H9 (cell line): ENCODE measurements around the gene CNNM2. TPM values are rescaled to one million over a fixed set of nuclear protein-coding genes. Genes with fewer than 3 reads are reported as not detected.

Experiments used
- DNase-seq: peaks from one replicate; pipeline ENCODE4 v3.0.0-alpha.2; 2017
- H2AFZ ChIP-seq: one replicate; pipeline ENCODE4 v1.6.1; 2013; ENCODE audit warnings: mild to moderate bottlenecking, low read length, control low read depth, moderate library complexity
- H2AK5ac ChIP-seq: 2 replicates; pipeline ENCODE4 v1.6.1; 2013; ENCODE audit warnings: low read length, control low read depth, mixed read lengths; ENCODE audit not compliant: insufficient read length
- H2BK120ac ChIP-seq: one replicate; pipeline ENCODE4 v1.6.1; 2013; ENCODE audit warnings: low read depth, mild to moderate bottlenecking, low read length, control low read depth, inconsistent platforms; ENCODE audit not compliant: poor library complexity, severe bottlenecking
- H2BK12ac ChIP-seq: 2 replicates; pipeline ENCODE4 v1.6.1; 2013; ENCODE audit warnings: low read length, control low read depth, mixed read lengths, low read depth; ENCODE audit not compliant: insufficient read length
- H2BK15ac ChIP-seq: 2 replicates; pipeline ENCODE4 v1.6.1; 2013; ENCODE audit warnings: low read depth, low read length, control low read depth
- H2BK20ac ChIP-seq: one replicate; pipeline ENCODE4 v1.6.1; 2013; ENCODE audit warnings: low read depth, mild to moderate bottlenecking, low read length, control low read depth, inconsistent platforms; ENCODE audit not compliant: poor library complexity, severe bottlenecking
- H2BK5ac ChIP-seq: 2 replicates; pipeline ENCODE4 v1.6.1; 2013; ENCODE audit warnings: low read length, control low read depth, mixed read lengths; ENCODE audit not compliant: insufficient read length
- H3K14ac ChIP-seq: 2 replicates; pipeline ENCODE4 v1.6.1; 2013; ENCODE audit warnings: low read length, control low read depth; ENCODE audit not compliant: insufficient read depth
- H3K18ac ChIP-seq: 2 replicates; pipeline ENCODE4 v1.6.1; 2013; ENCODE audit warnings: low read depth, mild to moderate bottlenecking, mixed read lengths, low read length, control low read depth; ENCODE audit not compliant: insufficient read length
- H3K23ac ChIP-seq: 2 replicates; pipeline ENCODE4 v1.6.1; 2013; ENCODE audit warnings: low read length, control low read depth, mixed read lengths, low read depth; ENCODE audit not compliant: insufficient read length
- H3K23me2 ChIP-seq: 2 replicates; pipeline ENCODE4 v1.6.1; 2013; ENCODE audit warnings: low read depth, mild to moderate bottlenecking, mixed read lengths, low read length, control low read depth; ENCODE audit not compliant: insufficient read length, poor library complexity, severe bottlenecking
- H3K27ac ChIP-seq: 2 replicates; pipeline ENCODE4 v1.5.1; 2013; ENCODE audit warnings: low read length, control low read depth, mixed read lengths, low read depth; ENCODE audit not compliant: insufficient read length
- H3K27me3 ChIP-seq: 2 replicates; pipeline ENCODE4 v1.6.1; 2013; ENCODE audit warnings: low read length, control low read depth, inconsistent platforms; ENCODE audit not compliant: insufficient read depth
- H3K4ac ChIP-seq: 2 replicates; pipeline ENCODE4 v1.6.1; 2013; ENCODE audit warnings: low read depth, mild to moderate bottlenecking, control low read depth, inconsistent platforms, low read length, moderate library complexity
- H3K4me1 ChIP-seq: 2 replicates; pipeline ENCODE4 v1.6.1; 2013; ENCODE audit warnings: low read length, control low read depth, inconsistent platforms; ENCODE audit not compliant: insufficient read depth
- H3K4me2 ChIP-seq: 2 replicates; pipeline ENCODE4 v1.6.1; 2013; ENCODE audit warnings: low read length, control low read depth, mixed read lengths; ENCODE audit not compliant: insufficient read length, insufficient read depth
- H3K56ac ChIP-seq: 2 replicates; pipeline ENCODE4 v1.6.1; 2013; ENCODE audit warnings: low read depth, mild to moderate bottlenecking, mixed read lengths, low read length, control low read depth; ENCODE audit not compliant: insufficient read length
- H3K79me1 ChIP-seq: 2 replicates; pipeline ENCODE4 v1.6.1; 2013; ENCODE audit warnings: low read depth, mild to moderate bottlenecking, moderate library complexity, low read length, control low read depth, inconsistent platforms; ENCODE audit not compliant: insufficient read depth, poor library complexity, severe bottlenecking
- H3K79me2 ChIP-seq: 2 replicates; pipeline ENCODE4 v1.6.1; 2013; ENCODE audit warnings: low read length, control low read depth, inconsistent platforms; ENCODE audit not compliant: insufficient read depth
- H3K9ac ChIP-seq: 2 replicates; pipeline ENCODE4 v1.6.1; 2013; ENCODE audit warnings: low read length, control low read depth, mixed read lengths; ENCODE audit not compliant: insufficient read length; ENCODE audit errors: extremely low read depth
- H3K9me3 ChIP-seq: one replicate; pipeline ENCODE4 v1.6.1; 2013; ENCODE audit warnings: low read depth, low read length, inconsistent platforms; ENCODE audit not compliant: control insufficient read depth
- H3T11ph ChIP-seq: one replicate; pipeline ENCODE4 v1.6.1; 2013; ENCODE audit warnings: mild to moderate bottlenecking, low read length, control low read depth, inconsistent platforms
- H4K20me1 ChIP-seq: one replicate; pipeline ENCODE4 v1.6.1; 2013; ENCODE audit not compliant: control insufficient read depth, insufficient read length, insufficient read depth
- H4K5ac ChIP-seq: 2 replicates; pipeline ENCODE4 v1.6.1; 2013; ENCODE audit warnings: low read depth, mild to moderate bottlenecking, mixed read lengths, low read length, control low read depth; ENCODE audit not compliant: insufficient read length
- H4K8ac ChIP-seq: replicated peaks from 2 replicates; pipeline ENCODE4 v1.6.1; 2013; ENCODE audit warnings: low read length, control low read depth, mixed read lengths, low read depth; ENCODE audit not compliant: insufficient read length
- H4K91ac ChIP-seq: 2 replicates; pipeline ENCODE4 v1.6.1; 2013; ENCODE audit warnings: low read depth, mild to moderate bottlenecking, moderate library complexity, mixed read lengths, low read length, control low read depth; ENCODE audit not compliant: insufficient read length
- H3K27ac Mint-ChIP-seq, 3 experiments: 2 replicates in 2 of 3; 3 replicates in 1 of 3; pipeline ENCODE4 v1.8.0; 2020 to 2021; ENCODE audit warnings: mixed read lengths in 3 of 3, mild to moderate bottlenecking in 1 of 3, moderate library complexity in 1 of 3
- H3K27me3 Mint-ChIP-seq: 2 replicates; pipeline ENCODE4 v1.8.0; 2021; ENCODE audit warnings: low read depth, mild to moderate bottlenecking, moderate library complexity, mixed read lengths
- H3K36me3 Mint-ChIP-seq, 3 experiments: 2 replicates in 2 of 3; 3 replicates in 1 of 3; pipeline ENCODE4 v1.8.0; 2020 to 2021; ENCODE audit warnings: low read depth in 3 of 3, mixed read lengths in 3 of 3; ENCODE audit not compliant: insufficient read depth in 1 of 3
- H3K4me1 Mint-ChIP-seq, 2 experiments: 2 replicates each; pipeline ENCODE4 v1.8.0; 2020; ENCODE audit warnings: mixed read lengths in 2 of 2
- H3K4me3 Mint-ChIP-seq, 2 experiments: 2 replicates in 1 of 2; 3 replicates in 1 of 2; pipeline ENCODE4 v1.8.0; 2020 to 2021; ENCODE audit warnings: mild to moderate bottlenecking in 2 of 2, mixed read lengths in 2 of 2, moderate library complexity in 1 of 2
- H3K9me3 Mint-ChIP-seq, 2 experiments: 2 replicates in 1 of 2; 3 replicates in 1 of 2; pipeline ENCODE4 v1.8.0; 2020; ENCODE audit warnings: mild to moderate bottlenecking in 2 of 2, mixed read lengths in 2 of 2, moderate library complexity in 1 of 2
- WGBS: extraction: QIAGEN DNeasy Blood & Tissue Kit; methylation state at CpG from one replicate; pipeline ENCODE4 v1.1.7; 2013; ENCODE audit warnings: missing lambda C conversion rate, low lambda C conversion rate, mixed read lengths; ENCODE audit not compliant: insufficient read length; ENCODE audit errors: extremely low coverage; 5-methylcytosine and 5-hydroxymethylcytosine counted together
- total RNA-seq: library from RNA; stranded (reverse); gene quantifications from 2 replicates; pipeline ENCODE4 v1.2.1, GENCODE V29; 2021
- TF ChIP-seq, protein P1 (sequence below): fragments of 200-600 bp; sonication (generic); conservative IDR thresholded peaks from 3 replicates; pipeline ENCODE4 v1.8.0; 2021; ENCODE audit warnings: antibody characterized with exemption, mild to moderate bottlenecking

Gene CNNM2
- total RNA-seq, 1 experiment from 2014 or later, result 17.5 TPM

DNA sequence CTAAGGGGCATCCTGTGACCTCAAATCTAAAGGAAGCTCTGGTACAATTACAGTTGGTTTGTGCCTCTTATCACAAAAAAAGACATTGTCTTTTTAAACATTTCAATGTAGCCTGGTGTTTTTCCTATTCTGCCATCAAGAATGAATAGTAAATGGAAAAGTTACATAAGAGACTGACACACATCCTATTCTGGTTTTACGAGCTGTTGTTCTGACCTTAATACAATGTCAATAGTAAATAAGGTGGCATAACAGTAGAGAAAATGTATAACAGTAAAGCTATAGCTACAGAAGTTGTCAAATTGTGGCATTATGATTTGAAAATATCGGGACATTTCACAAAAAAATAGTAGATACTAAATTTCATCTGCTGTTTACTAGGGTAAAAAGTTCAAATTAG is 186.6 kb downstream of the CNNM2 start:
- Histone ChIP-seq H3K27me3 (no peaks in the 10 kb centered on the region), H2BK120ac (no peak overlapping the region), H2BK20ac (no peak overlapping the region), H3K27ac (no peak overlapping the region), H3K14ac (no peak overlapping the region), H3K23me2 (no peaks in the 10 kb centered on the region), H2BK5ac (no peak overlapping the region), H2BK12ac (no peak overlapping the region), H3K4me2 (no peak overlapping the region), H2AFZ (no peak overlapping the region), H4K20me1 (no peaks in the 10 kb centered on the region), H3K4ac (no peak overlapping the region), H2BK15ac (no peak overlapping the region), H4K5ac (no peak overlapping the region), H3K18ac (no peak overlapping the region), H3K79me2 (no peaks in the 10 kb centered on the region), H3K9me3 (no peaks in the 10 kb centered on the region), H3K79me1 (no peaks in the 10 kb centered on the region), H4K91ac (no peak overlapping the region), H2AK5ac (no peak overlapping the region), H3K9ac (no peak overlapping the region), H3K23ac (no peak overlapping the region), H3T11ph (no peak overlapping the region), H3K56ac (no peak overlapping the region), H4K8ac (no peak overlapping the region), H3K4me1 (peaks cover 4% of the 10 kb centered on the region)
- H3K27ac Mint-ChIP-seq, result no peak overlapping the region
- no peaks in the 10 kb centered on the region for H3K27me3 Mint-ChIP-seq
- DNase-seq, result no peak
- TF ChIP-seq, protein P1, sequence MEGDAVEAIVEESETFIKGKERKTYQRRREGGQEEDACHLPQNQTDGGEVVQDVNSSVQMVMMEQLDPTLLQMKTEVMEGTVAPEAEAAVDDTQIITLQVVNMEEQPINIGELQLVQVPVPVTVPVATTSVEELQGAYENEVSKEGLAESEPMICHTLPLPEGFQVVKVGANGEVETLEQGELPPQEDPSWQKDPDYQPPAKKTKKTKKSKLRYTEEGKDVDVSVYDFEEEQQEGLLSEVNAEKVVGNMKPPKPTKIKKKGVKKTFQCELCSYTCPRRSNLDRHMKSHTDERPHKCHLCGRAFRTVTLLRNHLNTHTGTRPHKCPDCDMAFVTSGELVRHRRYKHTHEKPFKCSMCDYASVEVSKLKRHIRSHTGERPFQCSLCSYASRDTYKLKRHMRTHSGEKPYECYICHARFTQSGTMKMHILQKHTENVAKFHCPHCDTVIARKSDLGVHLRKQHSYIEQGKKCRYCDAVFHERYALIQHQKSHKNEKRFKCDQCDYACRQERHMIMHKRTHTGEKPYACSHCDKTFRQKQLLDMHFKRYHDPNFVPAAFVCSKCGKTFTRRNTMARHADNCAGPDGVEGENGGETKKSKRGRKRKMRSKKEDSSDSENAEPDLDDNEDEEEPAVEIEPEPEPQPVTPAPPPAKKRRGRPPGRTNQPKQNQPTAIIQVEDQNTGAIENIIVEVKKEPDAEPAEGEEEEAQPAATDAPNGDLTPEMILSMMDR, result no peak
- no peak overlapping the region for H3K4me3 Mint-ChIP-seq
- peaks cover 13 to 15% of the 10 kb centered on the region in 2 experiments for H3K4me1 Mint-ChIP-seq
- H3K36me3 Mint-ChIP-seq, result peaks cover 0 to 15% (median 14%) of the 10 kb centered on the region in 3 experiments; a peak in 5 of 7 replicates
- peaks cover 0 to 3% of the 10 kb centered on the region in 2 experiments; a peak in 2 of 5 replicates for H3K9me3 Mint-ChIP-seq
- WGBS, result no CpG with 5 or more reads among the region's 2 CpGs
